Measurements from ENCODE around the gene MLPH.

DNA sequence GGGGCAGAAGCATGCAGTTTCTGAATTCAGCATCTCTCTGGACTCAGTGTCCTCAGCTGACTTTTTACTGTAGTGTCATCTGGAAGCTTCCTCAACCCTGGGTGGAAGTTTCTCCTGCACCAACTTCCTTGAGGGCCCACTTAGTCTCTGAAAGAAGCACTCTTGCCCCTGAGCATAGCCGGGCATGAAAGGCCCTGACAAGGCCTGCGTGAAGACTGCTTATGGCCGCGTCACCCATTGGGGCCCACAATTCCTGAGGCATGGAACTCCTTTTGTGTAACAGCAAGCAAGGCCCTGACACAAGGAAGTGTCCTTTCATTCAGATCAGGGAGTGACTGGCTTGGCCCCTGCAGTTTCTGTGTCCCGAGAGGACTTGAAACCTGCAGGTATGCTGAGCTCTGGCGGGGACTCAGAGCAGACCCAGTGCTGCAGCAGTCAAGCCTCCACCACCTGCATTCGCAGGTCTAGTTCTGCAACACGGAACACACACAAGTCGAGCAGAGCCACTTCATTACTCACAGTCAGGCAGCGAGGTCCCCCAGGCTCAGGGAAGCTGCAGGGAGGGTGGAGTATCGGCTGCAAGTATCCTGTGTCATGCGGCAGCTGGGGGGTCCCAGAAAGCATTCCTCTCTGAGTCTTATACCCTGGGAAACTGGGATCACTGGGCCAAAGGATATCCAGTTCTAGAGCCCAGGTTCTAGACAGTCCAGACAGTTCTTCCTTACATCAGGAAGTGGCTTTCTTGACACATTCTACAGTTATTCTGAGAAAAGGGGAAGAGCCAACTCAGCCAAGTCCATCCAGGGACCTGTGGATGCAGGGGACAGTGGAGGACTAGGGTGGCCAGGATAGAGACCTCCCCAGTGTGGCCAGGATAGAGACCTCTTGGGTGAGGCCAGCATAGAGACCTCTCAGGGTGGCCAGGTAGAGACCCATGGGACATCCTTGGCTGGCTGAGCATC is 43.7 kb downstream of the MLPH start:
- TF ChIP-seq, protein P1, sequence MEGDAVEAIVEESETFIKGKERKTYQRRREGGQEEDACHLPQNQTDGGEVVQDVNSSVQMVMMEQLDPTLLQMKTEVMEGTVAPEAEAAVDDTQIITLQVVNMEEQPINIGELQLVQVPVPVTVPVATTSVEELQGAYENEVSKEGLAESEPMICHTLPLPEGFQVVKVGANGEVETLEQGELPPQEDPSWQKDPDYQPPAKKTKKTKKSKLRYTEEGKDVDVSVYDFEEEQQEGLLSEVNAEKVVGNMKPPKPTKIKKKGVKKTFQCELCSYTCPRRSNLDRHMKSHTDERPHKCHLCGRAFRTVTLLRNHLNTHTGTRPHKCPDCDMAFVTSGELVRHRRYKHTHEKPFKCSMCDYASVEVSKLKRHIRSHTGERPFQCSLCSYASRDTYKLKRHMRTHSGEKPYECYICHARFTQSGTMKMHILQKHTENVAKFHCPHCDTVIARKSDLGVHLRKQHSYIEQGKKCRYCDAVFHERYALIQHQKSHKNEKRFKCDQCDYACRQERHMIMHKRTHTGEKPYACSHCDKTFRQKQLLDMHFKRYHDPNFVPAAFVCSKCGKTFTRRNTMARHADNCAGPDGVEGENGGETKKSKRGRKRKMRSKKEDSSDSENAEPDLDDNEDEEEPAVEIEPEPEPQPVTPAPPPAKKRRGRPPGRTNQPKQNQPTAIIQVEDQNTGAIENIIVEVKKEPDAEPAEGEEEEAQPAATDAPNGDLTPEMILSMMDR (IDR thresholded peaks at IDR 0.05) = no peak
- no peak for TF ChIP-seq ZFX (IDR thresholded peaks at IDR 0.05; ENCODE audit: borderline replicate concordance)

Data from 22Rv1 (cell line).